HL-60 (cell line): Measurements from ENCODE around the gene DECR2.

Source experiments
- DNase-seq, 2 experiments: peaks; one replicate each; pipeline ENCODE4 v3.0.0-alpha.2; 2010 to 2020; ENCODE audit warnings: low read depth in 1 of 2, low spot score in 1 of 2
- H3K27ac ChIP-seq: fragments of 250-450 bp; sonication (Bioruptor Pico); replicated peaks from 2 replicates; pipeline ENCODE4 v1.5.1; 2020; ENCODE audit warnings: mild to moderate bottlenecking, moderate library complexity
- H3K27me3 ChIP-seq: fragments of 250-450 bp; sonication (Bioruptor Pico); 2 replicates; pipeline ENCODE4 v1.5.1; 2021; ENCODE audit warnings: mild to moderate bottlenecking, moderate library complexity; ENCODE audit not compliant: insufficient read depth, poor library complexity, severe bottlenecking
- H3K4me3 ChIP-seq: replicated peaks from 2 replicates; pipeline ENCODE4 v1.5.1; 2011; ENCODE audit warnings: mild to moderate bottlenecking, control low read depth, low read length; ENCODE audit not compliant: insufficient read depth
- GABPA ChIP-seq: IDR thresholded peaks from 2 replicates; pipeline ENCODE4 v1.6.1; 2012; ENCODE audit warnings: low read depth
- POLR2AphosphoS5 ChIP-seq: IDR thresholded peaks from 2 replicates; pipeline ENCODE4 v1.6.1; 2012; ENCODE audit warnings: low read depth
- SPI1 ChIP-seq: IDR thresholded peaks from 2 replicates; pipeline ENCODE4 v1.6.1; 2012; ENCODE audit warnings: low read depth, mild to moderate bottlenecking, borderline replicate concordance
- TF ChIP-seq, protein P1 (sequence below): IDR thresholded peaks from one replicate; pipeline ENCODE4 v1.5.1; 2011; ENCODE audit warnings: low read length, control low read depth, inconsistent platforms; ENCODE audit not compliant: insufficient read depth
- TF ChIP-seq, protein P2 (sequence below): IDR thresholded peaks from 2 replicates; pipeline ENCODE4 v1.6.1; 2012; ENCODE audit warnings: low read depth; ENCODE audit not compliant: insufficient replicate concordance

DECR2 gene

DNA sequence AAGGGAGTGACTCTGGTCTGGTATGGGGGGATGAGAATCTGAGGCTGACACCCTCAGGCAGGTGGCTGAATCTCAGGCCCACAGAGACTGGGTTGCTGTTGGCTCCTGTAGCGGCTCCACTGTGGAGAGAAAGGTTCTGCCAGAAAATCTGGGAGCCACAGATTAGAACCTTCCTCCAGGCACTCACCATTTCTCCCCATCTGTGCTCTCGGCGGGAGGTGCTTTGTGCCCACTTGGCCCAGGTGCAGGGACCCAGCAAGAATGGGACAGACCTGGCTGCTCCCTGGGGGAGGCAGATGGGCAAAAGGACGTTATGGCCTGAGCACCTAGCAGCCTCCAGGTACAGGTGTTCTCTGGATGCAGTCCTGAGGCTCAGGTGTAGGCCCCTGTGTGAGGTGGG lies 43.9 kb downstream of the DECR2 start:
- Histone ChIP-seq H3K4me3 (no peak overlapping the region), H3K27ac (no peak overlapping the region), H3K27me3 (no peaks in the 10 kb centered on the region)
- DNase-seq: no peak
- TF ChIP-seq, protein P1, sequence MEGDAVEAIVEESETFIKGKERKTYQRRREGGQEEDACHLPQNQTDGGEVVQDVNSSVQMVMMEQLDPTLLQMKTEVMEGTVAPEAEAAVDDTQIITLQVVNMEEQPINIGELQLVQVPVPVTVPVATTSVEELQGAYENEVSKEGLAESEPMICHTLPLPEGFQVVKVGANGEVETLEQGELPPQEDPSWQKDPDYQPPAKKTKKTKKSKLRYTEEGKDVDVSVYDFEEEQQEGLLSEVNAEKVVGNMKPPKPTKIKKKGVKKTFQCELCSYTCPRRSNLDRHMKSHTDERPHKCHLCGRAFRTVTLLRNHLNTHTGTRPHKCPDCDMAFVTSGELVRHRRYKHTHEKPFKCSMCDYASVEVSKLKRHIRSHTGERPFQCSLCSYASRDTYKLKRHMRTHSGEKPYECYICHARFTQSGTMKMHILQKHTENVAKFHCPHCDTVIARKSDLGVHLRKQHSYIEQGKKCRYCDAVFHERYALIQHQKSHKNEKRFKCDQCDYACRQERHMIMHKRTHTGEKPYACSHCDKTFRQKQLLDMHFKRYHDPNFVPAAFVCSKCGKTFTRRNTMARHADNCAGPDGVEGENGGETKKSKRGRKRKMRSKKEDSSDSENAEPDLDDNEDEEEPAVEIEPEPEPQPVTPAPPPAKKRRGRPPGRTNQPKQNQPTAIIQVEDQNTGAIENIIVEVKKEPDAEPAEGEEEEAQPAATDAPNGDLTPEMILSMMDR: no peak
- no peak for TF ChIP-seq GABPA
- no peak for TF ChIP-seq POLR2AphosphoS5
- TF ChIP-seq SPI1: no peak

DNA sequence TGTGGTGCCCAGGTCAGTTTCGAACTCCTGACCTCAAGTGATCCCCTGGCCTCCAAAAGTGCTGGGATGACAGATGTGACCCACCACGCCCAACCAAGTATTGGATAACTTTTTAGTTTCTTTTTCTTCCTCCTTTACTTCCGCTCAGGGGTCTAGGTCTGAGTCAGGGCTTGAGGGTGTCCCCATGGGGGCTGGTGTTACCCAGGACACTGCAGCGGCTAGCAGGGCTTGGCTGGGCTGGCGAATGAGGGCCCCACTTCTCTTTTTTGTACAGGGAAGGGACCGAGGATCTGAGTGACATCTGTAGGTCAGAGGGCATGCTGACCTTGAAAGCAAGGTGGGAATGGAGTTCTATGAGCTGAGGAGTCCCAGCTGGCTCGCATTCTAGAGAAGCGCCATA lies 48.7 kb downstream of the DECR2 start:
- no peak for DNase-seq
- TF ChIP-seq GABPA: no peak
- TF ChIP-seq SPI1: no peak
- TF ChIP-seq POLR2AphosphoS5: no peak
- TF ChIP-seq, protein P2, sequence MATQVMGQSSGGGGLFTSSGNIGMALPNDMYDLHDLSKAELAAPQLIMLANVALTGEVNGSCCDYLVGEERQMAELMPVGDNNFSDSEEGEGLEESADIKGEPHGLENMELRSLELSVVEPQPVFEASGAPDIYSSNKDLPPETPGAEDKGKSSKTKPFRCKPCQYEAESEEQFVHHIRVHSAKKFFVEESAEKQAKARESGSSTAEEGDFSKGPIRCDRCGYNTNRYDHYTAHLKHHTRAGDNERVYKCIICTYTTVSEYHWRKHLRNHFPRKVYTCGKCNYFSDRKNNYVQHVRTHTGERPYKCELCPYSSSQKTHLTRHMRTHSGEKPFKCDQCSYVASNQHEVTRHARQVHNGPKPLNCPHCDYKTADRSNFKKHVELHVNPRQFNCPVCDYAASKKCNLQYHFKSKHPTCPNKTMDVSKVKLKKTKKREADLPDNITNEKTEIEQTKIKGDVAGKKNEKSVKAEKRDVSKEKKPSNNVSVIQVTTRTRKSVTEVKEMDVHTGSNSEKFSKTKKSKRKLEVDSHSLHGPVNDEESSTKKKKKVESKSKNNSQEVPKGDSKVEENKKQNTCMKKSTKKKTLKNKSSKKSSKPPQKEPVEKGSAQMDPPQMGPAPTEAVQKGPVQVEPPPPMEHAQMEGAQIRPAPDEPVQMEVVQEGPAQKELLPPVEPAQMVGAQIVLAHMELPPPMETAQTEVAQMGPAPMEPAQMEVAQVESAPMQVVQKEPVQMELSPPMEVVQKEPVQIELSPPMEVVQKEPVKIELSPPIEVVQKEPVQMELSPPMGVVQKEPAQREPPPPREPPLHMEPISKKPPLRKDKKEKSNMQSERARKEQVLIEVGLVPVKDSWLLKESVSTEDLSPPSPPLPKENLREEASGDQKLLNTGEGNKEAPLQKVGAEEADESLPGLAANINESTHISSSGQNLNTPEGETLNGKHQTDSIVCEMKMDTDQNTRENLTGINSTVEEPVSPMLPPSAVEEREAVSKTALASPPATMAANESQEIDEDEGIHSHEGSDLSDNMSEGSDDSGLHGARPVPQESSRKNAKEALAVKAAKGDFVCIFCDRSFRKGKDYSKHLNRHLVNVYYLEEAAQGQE: no peak
- TF ChIP-seq, protein P1: no peak
- Histone ChIP-seq H3K27ac (no peak overlapping the region), H3K4me3 (no peak overlapping the region), H3K27me3 (no peaks in the 10 kb centered on the region)

DNA sequence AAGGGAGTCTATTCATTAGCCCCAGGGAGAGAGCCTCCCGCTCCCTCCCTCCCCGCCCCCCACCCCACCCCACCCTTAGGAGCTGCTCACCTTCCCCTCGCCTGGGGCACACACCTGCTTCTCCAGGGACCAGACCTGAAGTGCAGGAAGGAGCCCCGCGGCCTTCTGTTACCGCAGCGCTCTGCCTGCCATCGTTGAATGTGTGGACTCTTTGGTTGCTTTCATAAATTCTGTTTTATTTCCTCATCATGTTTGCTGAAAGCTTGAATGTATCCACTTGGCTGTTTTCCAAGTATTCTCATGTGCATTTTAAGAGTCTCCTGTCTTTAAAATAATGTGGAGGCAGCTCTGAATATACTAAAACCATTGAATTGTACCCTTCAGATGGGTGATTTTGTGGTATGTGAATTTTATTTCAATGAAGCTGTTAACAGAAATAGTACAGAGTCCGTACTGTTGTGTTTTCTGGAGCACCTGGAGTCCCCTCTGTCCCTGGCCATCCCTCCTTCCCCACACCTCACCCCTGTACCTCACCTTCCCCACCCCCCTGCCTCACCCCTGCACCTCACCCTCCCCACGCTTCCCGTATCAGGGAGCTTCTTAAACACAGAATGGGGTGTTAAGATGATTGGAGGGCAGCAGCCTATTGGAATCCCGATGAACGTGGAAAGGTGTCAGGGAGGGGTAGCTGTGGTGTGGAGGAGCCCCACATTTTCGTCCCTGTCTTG lies 49.3 kb downstream of the DECR2 start:
- no peak for TF ChIP-seq POLR2AphosphoS5
- no peak for TF ChIP-seq SPI1
- TF ChIP-seq, protein P1: no peak
- no peak for TF ChIP-seq GABPA
- TF ChIP-seq, protein P2: no peak
- H3K27ac ChIP-seq: no peak overlapping the region
- H3K4me3 ChIP-seq: no peak overlapping the region
- no peak for DNase-seq
- no peaks in the 10 kb centered on the region for H3K27me3 ChIP-seq

DNA sequence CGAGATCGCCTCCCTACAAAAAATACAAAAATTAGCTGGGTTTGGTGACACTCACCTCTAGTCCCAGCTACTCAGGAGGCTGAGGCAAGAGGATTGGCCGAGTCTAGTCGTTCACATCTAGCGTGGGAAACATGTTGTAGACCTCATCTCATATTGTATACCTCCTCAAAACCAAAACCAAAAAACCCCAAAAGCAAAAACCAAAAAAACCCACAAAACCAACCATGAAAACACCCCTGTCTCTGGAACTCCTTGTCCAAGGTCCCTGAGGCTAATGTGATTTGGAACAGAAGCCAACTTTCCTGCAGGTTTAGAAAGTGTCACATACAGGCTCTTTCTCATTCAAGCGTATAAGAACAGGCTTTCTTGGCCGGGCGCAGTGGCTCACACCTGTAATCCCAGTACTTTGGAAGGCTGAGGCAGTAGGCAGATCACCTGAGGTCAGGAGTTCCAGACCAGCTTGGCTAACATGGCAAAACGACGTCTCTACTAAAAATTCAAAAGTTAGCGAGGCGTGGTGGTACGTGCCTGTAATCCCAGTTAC lies 52.8 kb downstream of the DECR2 start:
- no peaks in the 10 kb centered on the region for H3K27me3 ChIP-seq
- no peak for TF ChIP-seq SPI1
- no peak for TF ChIP-seq GABPA
- TF ChIP-seq, protein P2: no peak
- TF ChIP-seq, protein P1: no peak
- TF ChIP-seq POLR2AphosphoS5: no peak
- DNase-seq: no peak
- no peak overlapping the region for H3K4me3 ChIP-seq
- no peak overlapping the region for H3K27ac ChIP-seq
